HEK293 (cell line): ENCODE data around the gene ARL15.

ENCODE experiments used
- CTCF ChIA-PET: fragments of 350-600 bp; formaldehyde crosslinking; extraction: SDS; loops from one replicate; lab custom pipeline; 2021; ENCODE audit warnings: antibody characterized with exemption; lab: Yijun Ruan, JAX
- POLR2A ChIA-PET: fragments of 300-600 bp; formaldehyde crosslinking; extraction: SDS; loops from one replicate; lab custom pipeline; 2020; ENCODE audit warnings: antibody characterized with exemption, inconsistent platforms; lab: Yijun Ruan, JAX
- H3K27ac ChIP-seq: fragments of 200-500 bp; sonication (Bioruptor generic); 2 replicates; pipeline ENCODE4 v1.5.1; 2014; ENCODE audit warnings: low read depth, low read length, control low read depth, inconsistent platforms; ENCODE audit errors: extremely low read depth
- H3K36me3 ChIP-seq, 2 experiments: fragments of 200-500 bp in 1 of 2; sonication (Bioruptor generic) in 1 of 2; 1 replicate in 1 of 2; 2 replicates in 1 of 2; pipeline ENCODE4 v1.5.1; 2014 to 2017; ENCODE audit warnings: inconsistent platforms in 2 of 2, low read length in 2 of 2; ENCODE audit not compliant: control insufficient read depth in 2 of 2, insufficient read depth in 1 of 2
- H3K4me1 ChIP-seq: fragments of 200-500 bp; sonication (Bioruptor generic); 2 replicates; pipeline ENCODE4 v1.5.1; 2014; ENCODE audit warnings: mild to moderate bottlenecking, low read length, inconsistent platforms; ENCODE audit not compliant: control insufficient read depth, insufficient read depth
- H3K4me3 ChIP-seq: 2 replicates; pipeline ENCODE4 v1.5.1; 2011; ENCODE audit warnings: low read depth, mild to moderate bottlenecking, control low read depth, low read length, moderate library complexity
- H3K9me3 ChIP-seq: fragments of 200-500 bp; sonication (Bioruptor generic); 2 replicates; pipeline ENCODE4 v1.5.1; 2014; ENCODE audit warnings: low read depth, low read length, inconsistent platforms; ENCODE audit not compliant: control insufficient read depth, insufficient read depth
- FEZF1 ChIP-seq: fragments of 450-650 bp; formaldehyde crosslinking; IDR thresholded peaks from 2 replicates; pipeline ENCODE4 v1.5.1; 2016; ENCODE audit warnings: missing biosample characterization, missing genetic modification characterization
- GLIS2 ChIP-seq: fragments of 450-650 bp; formaldehyde crosslinking; IDR thresholded peaks from 2 replicates; pipeline ENCODE4 v1.5.1; 2016; ENCODE audit warnings: missing biosample characterization, missing genetic modification characterization
- KLF16 ChIP-seq: fragments of 450-650 bp; formaldehyde crosslinking; IDR thresholded peaks from 2 replicates; pipeline ENCODE4 v1.5.1; 2017; ENCODE audit warnings: missing biosample characterization, missing genetic modification characterization
- KLF8 ChIP-seq: fragments of 450-650 bp; formaldehyde crosslinking; IDR thresholded peaks from 2 replicates; pipeline ENCODE4 v1.5.1; 2016; ENCODE audit warnings: missing biosample characterization, missing genetic modification characterization
- YY1 ChIP-seq: fragments of 450-650 bp; formaldehyde crosslinking; IDR thresholded peaks from 2 replicates; pipeline ENCODE4 v1.5.1; 2018; ENCODE audit warnings: missing biosample characterization, missing genetic modification characterization
- ZBTB1 ChIP-seq: fragments of 450-650 bp; formaldehyde crosslinking; IDR thresholded peaks from 2 replicates; pipeline ENCODE4 v1.5.1; 2016; ENCODE audit warnings: missing biosample characterization, missing genetic modification characterization
- ZEB2 ChIP-seq: fragments of 450-650 bp; formaldehyde crosslinking; IDR thresholded peaks from 2 replicates; pipeline ENCODE4 v1.5.1; 2016; ENCODE audit warnings: missing biosample characterization, missing genetic modification characterization
- ZNF112 ChIP-seq: fragments of 450-650 bp; formaldehyde crosslinking; IDR thresholded peaks from 2 replicates; pipeline ENCODE4 v1.5.0; 2017; ENCODE audit warnings: missing biosample characterization, missing genetic modification characterization
- ZNF175 ChIP-seq: fragments of 450-650 bp; formaldehyde crosslinking; IDR thresholded peaks from 2 replicates; pipeline ENCODE4 v1.5.1; 2016; ENCODE audit warnings: missing biosample characterization, missing genetic modification characterization
- ZNF266 ChIP-seq: fragments of 450-650 bp; formaldehyde crosslinking; IDR thresholded peaks from 2 replicates; pipeline ENCODE4 v1.5.1; 2016; ENCODE audit warnings: missing biosample characterization, missing genetic modification characterization, low read depth
- ZNF354C ChIP-seq: fragments of 450-650 bp; formaldehyde crosslinking; IDR thresholded peaks from 2 replicates; pipeline ENCODE4 v1.5.1; 2016; ENCODE audit warnings: missing biosample characterization, missing genetic modification characterization, low read depth, borderline replicate concordance
- ZNF76 ChIP-seq: fragments of 450-650 bp; formaldehyde crosslinking; IDR thresholded peaks from 2 replicates; pipeline ENCODE4; 2016; ENCODE audit warnings: low read depth, missing biosample characterization, missing genetic modification characterization, borderline replicate concordance
- TF ChIP-seq, protein P1 (sequence below): fragments of 450-650 bp; formaldehyde crosslinking; IDR thresholded peaks from 2 replicates; pipeline ENCODE4 v1.5.1; 2016; ENCODE audit warnings: missing biosample characterization, missing genetic modification characterization
- TF ChIP-seq, protein P2 (sequence below): fragments of 450-650 bp; formaldehyde crosslinking; IDR thresholded peaks from 2 replicates; pipeline ENCODE4 v1.5.0; 2017; ENCODE audit warnings: missing biosample characterization, missing genetic modification characterization, borderline replicate concordance
- TF ChIP-seq, protein P3 (sequence below): fragments of 450-650 bp; formaldehyde crosslinking; IDR thresholded peaks from 2 replicates; pipeline ENCODE4 v1.5.1; 2016; ENCODE audit warnings: missing biosample characterization, missing genetic modification characterization
- TF ChIP-seq, protein P4 (sequence below): fragments of 450-650 bp; formaldehyde crosslinking; IDR thresholded peaks from 2 replicates; pipeline ENCODE4; 2016; ENCODE audit warnings: missing biosample characterization, missing genetic modification characterization
- TF ChIP-seq, protein P5 (sequence below): fragments of 450-650 bp; formaldehyde crosslinking; IDR thresholded peaks from 2 replicates; pipeline ENCODE4 v1.5.1; 2016; ENCODE audit warnings: missing biosample characterization, missing genetic modification characterization, borderline replicate concordance

Gene ARL15

DNA sequence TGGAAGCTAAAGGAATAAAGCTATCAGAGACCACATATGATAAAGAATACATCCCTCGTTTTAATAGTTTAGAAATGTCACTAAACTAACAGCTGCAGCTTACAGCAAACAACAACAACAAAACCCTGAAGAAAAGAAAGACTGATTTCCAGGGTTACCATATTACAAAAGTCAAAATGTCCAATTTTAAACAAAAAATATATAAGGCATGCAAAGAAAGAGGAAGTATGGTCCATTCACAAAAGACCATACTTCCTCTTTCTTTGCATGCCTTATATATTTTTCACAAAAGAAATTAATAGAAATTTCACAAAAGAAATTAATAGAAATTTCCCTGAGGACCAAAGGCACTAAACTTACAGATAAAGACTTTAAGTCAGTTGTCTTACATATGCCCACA lies 354.2 kb downstream of the ARL15 start:
- Histone ChIP-seq H3K36me3 (no peaks in the 10 kb centered on the region), H3K4me1 (peaks cover 5% of the 10 kb centered on the region), H3K4me3 (no peak overlapping the region), H3K9me3 (no peaks in the 10 kb centered on the region), H3K27ac (no peak overlapping the region)
- TF ChIP-seq YY1 (tag by site-specific recombination) (no peak), ZNF266 (tag by site-specific recombination) (no peak), KLF8 (tag by site-specific recombination) (no peak), ZNF76 (tag by site-specific recombination) (no peak), ZNF354C (tag by site-specific recombination) (no peak), KLF16 (tag by site-specific recombination) (no peak), ZBTB1 (tag by site-specific recombination) (no peak), ZNF175 (tag by site-specific recombination) (no peak), ZEB2 (tag by site-specific recombination) (no peak), GLIS2 (tag by site-specific recombination) (no peak), ZNF112 (tag by site-specific recombination) (no peak), FEZF1 (tag by site-specific recombination) (no peak)
- TF ChIP-seq, protein P1, sequence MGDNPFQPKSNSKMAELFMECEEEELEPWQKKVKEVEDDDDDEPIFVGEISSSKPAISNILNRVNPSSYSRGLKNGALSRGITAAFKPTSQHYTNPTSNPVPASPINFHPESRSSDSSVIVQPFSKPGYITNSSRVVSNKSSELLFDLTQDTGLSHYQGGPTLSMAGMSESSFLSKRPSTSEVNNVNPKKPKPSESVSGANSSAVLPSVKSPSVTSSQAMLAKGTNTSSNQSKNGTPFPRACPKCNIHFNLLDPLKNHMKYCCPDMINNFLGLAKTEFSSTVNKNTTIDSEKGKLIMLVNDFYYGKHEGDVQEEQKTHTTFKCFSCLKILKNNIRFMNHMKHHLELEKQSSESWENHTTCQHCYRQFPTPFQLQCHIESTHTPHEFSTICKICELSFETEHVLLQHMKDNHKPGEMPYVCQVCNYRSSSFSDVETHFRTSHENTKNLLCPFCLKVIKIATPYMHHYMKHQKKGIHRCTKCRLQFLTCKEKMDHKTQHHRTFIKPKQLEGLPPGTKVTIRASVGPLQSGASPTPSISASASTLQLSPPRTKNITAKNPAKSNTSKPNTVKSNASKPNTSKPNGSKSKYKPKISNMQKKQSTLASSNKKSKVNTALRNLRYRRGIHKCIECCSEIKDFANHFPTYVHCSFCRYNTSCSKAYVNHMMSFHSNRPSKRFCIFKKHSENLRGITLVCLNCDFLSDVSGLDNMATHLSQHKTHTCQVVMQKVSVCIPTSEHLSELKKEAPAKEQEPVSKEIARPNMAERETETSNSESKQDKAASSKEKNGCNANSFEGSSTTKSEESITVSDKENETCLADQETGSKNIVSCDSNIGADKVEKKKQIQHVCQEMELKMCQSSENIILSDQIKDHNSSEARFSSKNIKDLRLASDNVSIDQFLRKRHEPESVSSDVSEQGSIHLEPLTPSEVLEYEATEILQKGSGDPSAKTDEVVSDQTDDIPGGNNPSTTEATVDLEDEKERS (tag by site-specific recombination): no peak
- TF ChIP-seq, protein P2, sequence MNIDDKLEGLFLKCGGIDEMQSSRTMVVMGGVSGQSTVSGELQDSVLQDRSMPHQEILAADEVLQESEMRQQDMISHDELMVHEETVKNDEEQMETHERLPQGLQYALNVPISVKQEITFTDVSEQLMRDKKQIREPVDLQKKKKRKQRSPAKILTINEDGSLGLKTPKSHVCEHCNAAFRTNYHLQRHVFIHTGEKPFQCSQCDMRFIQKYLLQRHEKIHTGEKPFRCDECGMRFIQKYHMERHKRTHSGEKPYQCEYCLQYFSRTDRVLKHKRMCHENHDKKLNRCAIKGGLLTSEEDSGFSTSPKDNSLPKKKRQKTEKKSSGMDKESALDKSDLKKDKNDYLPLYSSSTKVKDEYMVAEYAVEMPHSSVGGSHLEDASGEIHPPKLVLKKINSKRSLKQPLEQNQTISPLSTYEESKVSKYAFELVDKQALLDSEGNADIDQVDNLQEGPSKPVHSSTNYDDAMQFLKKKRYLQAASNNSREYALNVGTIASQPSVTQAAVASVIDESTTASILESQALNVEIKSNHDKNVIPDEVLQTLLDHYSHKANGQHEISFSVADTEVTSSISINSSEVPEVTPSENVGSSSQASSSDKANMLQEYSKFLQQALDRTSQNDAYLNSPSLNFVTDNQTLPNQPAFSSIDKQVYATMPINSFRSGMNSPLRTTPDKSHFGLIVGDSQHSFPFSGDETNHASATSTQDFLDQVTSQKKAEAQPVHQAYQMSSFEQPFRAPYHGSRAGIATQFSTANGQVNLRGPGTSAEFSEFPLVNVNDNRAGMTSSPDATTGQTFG (tag by site-specific recombination): no peak
- TF ChIP-seq, protein P3, sequence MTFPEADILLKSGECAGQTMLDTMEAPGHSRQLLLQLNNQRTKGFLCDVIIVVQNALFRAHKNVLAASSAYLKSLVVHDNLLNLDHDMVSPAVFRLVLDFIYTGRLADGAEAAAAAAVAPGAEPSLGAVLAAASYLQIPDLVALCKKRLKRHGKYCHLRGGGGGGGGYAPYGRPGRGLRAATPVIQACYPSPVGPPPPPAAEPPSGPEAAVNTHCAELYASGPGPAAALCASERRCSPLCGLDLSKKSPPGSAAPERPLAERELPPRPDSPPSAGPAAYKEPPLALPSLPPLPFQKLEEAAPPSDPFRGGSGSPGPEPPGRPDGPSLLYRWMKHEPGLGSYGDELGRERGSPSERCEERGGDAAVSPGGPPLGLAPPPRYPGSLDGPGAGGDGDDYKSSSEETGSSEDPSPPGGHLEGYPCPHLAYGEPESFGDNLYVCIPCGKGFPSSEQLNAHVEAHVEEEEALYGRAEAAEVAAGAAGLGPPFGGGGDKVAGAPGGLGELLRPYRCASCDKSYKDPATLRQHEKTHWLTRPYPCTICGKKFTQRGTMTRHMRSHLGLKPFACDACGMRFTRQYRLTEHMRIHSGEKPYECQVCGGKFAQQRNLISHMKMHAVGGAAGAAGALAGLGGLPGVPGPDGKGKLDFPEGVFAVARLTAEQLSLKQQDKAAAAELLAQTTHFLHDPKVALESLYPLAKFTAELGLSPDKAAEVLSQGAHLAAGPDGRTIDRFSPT (tag by site-specific recombination): no peak
- TF ChIP-seq, protein P4, sequence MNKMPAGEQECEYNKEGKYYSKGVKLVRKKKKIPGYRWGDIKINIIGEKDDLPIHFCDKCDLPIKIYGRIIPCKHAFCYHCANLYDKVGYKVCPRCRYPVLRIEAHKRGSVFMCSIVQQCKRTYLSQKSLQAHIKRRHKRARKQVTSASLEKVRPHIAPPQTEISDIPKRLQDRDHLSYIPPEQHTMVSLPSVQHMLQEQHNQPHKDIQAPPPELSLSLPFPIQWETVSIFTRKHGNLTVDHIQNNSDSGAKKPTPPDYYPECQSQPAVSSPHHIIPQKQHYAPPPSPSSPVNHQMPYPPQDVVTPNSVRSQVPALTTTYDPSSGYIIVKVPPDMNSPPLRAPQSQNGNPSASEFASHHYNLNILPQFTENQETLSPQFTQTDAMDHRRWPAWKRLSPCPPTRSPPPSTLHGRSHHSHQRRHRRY (tag by site-specific recombination): no peak
- TF ChIP-seq, protein P5, sequence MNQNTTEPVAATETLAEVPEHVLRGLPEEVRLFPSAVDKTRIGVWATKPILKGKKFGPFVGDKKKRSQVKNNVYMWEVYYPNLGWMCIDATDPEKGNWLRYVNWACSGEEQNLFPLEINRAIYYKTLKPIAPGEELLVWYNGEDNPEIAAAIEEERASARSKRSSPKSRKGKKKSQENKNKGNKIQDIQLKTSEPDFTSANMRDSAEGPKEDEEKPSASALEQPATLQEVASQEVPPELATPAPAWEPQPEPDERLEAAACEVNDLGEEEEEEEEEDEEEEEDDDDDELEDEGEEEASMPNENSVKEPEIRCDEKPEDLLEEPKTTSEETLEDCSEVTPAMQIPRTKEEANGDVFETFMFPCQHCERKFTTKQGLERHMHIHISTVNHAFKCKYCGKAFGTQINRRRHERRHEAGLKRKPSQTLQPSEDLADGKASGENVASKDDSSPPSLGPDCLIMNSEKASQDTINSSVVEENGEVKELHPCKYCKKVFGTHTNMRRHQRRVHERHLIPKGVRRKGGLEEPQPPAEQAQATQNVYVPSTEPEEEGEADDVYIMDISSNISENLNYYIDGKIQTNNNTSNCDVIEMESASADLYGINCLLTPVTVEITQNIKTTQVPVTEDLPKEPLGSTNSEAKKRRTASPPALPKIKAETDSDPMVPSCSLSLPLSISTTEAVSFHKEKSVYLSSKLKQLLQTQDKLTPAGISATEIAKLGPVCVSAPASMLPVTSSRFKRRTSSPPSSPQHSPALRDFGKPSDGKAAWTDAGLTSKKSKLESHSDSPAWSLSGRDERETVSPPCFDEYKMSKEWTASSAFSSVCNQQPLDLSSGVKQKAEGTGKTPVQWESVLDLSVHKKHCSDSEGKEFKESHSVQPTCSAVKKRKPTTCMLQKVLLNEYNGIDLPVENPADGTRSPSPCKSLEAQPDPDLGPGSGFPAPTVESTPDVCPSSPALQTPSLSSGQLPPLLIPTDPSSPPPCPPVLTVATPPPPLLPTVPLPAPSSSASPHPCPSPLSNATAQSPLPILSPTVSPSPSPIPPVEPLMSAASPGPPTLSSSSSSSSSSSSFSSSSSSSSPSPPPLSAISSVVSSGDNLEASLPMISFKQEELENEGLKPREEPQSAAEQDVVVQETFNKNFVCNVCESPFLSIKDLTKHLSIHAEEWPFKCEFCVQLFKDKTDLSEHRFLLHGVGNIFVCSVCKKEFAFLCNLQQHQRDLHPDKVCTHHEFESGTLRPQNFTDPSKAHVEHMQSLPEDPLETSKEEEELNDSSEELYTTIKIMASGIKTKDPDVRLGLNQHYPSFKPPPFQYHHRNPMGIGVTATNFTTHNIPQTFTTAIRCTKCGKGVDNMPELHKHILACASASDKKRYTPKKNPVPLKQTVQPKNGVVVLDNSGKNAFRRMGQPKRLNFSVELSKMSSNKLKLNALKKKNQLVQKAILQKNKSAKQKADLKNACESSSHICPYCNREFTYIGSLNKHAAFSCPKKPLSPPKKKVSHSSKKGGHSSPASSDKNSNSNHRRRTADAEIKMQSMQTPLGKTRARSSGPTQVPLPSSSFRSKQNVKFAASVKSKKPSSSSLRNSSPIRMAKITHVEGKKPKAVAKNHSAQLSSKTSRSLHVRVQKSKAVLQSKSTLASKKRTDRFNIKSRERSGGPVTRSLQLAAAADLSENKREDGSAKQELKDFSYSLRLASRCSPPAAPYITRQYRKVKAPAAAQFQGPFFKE (tag by site-specific recombination): no peak
- ChIA-PET POLR2A (no interaction called here), CTCF (interaction anchor here (0.6 kb wide), 1 partner anchor 257 kb away, joined by 3 read pairs; no protein-coding TSS in a partner anchor)
